B cell (primary cell): ENCODE measurements around the gene TIAL1. TPM values are rescaled to one million over a fixed set of nuclear protein-coding genes. Genes with fewer than 3 reads are reported as not detected.
A peak's percentile ranks its signal among the peaks of the same experiment; 100 is the strongest.

Source experiments
- ATAC-seq: fragments of 200-7000 bp; cut with Tn5 transposase; one replicate; pipeline ENCODE4 v1.10.0; 2021; ENCODE audit warnings: low read depth, mild to moderate bottlenecking, moderate number of reproducible peaks, moderate library complexity
- CTCF ChIA-PET: fragments of 350-600 bp; sonication (Branson Sonifier 250); formaldehyde crosslinking; loops from one replicate; lab custom pipeline; 2021; ENCODE audit warnings: antibody characterized with exemption, inconsistent platforms; lab: Charles Lee
- POLR2A ChIA-PET: fragments of 350-600 bp; sonication (Branson Sonifier 250); formaldehyde crosslinking; loops from one replicate; lab custom pipeline; 2021; ENCODE audit warnings: antibody characterized with exemption; lab: Charles Lee
- DNase-seq: peaks from one replicate; pipeline ENCODE4 v3.0.0; 2013
- H2AFZ ChIP-seq: 2 replicates; pipeline ENCODE4 v1.6.1; 2012; ENCODE audit warnings: mild to moderate bottlenecking, low read depth, low read length; ENCODE audit not compliant: insufficient read depth, poor library complexity, severe bottlenecking
- H3K27ac ChIP-seq, 2 donors: 1 replicate in 1 of 2; 2 replicates in 1 of 2; pipeline ENCODE4 v1.5.1; 2012 to 2013; ENCODE audit warnings: low read length in 2 of 2, mild to moderate bottlenecking in 2 of 2, moderate library complexity in 1 of 2
- H3K27me3 ChIP-seq, 4 experiments: fragments of 200-600 bp in 1 of 4; sonication (generic) in 1 of 4; replicated peaks in 1 of 4; 1 replicate in 2 of 4; 2 replicates in 2 of 4; pipeline versions ENCODE4 v1.6.1 to v1.7.0; 2013 to 2016; ENCODE audit warnings: low read length in 3 of 4, mild to moderate bottlenecking in 2 of 4, mixed read lengths in 1 of 4, moderate library complexity in 1 of 4; ENCODE audit not compliant: insufficient read depth in 4 of 4, control insufficient read depth in 3 of 4; ENCODE audit errors: control extremely low read depth in 1 of 4
- H3K36me3 ChIP-seq, 2 experiments: replicated peaks in 1 of 2; 1 replicate in 1 of 2; 2 replicates in 1 of 2; pipeline versions ENCODE4 v1.6.1 to v1.7.1; 2013; ENCODE audit warnings: low read length in 1 of 2; ENCODE audit not compliant: insufficient read depth in 2 of 2, control insufficient read depth in 1 of 2; ENCODE audit errors: control extremely low read depth in 1 of 2, extremely low read depth in 1 of 2
- H3K4me1 ChIP-seq, 2 donors: fragments of 200-600 bp in 1 of 2; sonication (generic) in 1 of 2; 1 replicate in 1 of 2; 2 replicates in 1 of 2; pipeline versions ENCODE4 v1.5.1 to v1.6.1; 2013 to 2017; ENCODE audit warnings: low read length in 2 of 2; ENCODE audit not compliant: control insufficient read depth in 2 of 2, insufficient read depth in 2 of 2
- H3K4me2 ChIP-seq: replicated peaks from 2 replicates; pipeline ENCODE3; 2012; ENCODE audit warnings: mild to moderate bottlenecking, low read depth, low read length; ENCODE audit not compliant: poor library complexity, severe bottlenecking
- H3K4me3 ChIP-seq, 5 experiments: fragments of 200-600 bp in 1 of 5; sonication (generic) in 1 of 5; 1 replicate in 3 of 5; 2 replicates in 2 of 5; pipeline versions ENCODE4 v1.5.1 to v1.7.0; 2011 to 2016; ENCODE audit warnings: low read length in 4 of 5, mild to moderate bottlenecking in 4 of 5, low read depth in 2 of 5, control low read depth in 1 of 5, moderate library complexity in 1 of 5; ENCODE audit not compliant: insufficient read depth in 1 of 5; ENCODE audit errors: control extremely low read depth in 1 of 5, extremely low read depth in 1 of 5
- H3K79me2 ChIP-seq: fragments of 200-600 bp; sonication (generic); one replicate; pipeline ENCODE4 v1.6.0; 2016; ENCODE audit warnings: low read length; ENCODE audit not compliant: control insufficient read depth, insufficient read depth
- H3K9ac ChIP-seq: fragments of 200-600 bp; sonication (generic); 2 replicates; pipeline ENCODE4 v1.6.1; 2017; ENCODE audit warnings: mild to moderate bottlenecking, low read length, moderate library complexity
- H3K9me3 ChIP-seq, 3 donors: one replicate each; pipeline versions ENCODE4 v1.6.1 to v1.7.1; 2013; ENCODE audit warnings: low read length in 2 of 3; ENCODE audit not compliant: control insufficient read depth in 2 of 3, insufficient read depth in 1 of 3; ENCODE audit errors: control extremely low read depth in 1 of 3
- H4K20me1 ChIP-seq: 2 replicates; pipeline ENCODE4 v1.6.0; 2012; ENCODE audit warnings: mild to moderate bottlenecking, low read length; ENCODE audit not compliant: insufficient read depth, control insufficient read depth, poor library complexity, severe bottlenecking
- H3K27ac Mint-ChIP-seq: one replicate; pipeline ENCODE4 v1.8.0; 2021; ENCODE audit warnings: mixed read lengths
- H3K27me3 Mint-ChIP-seq: one replicate; pipeline ENCODE4 v1.8.0; 2021; ENCODE audit warnings: mixed read lengths
- H3K4me1 Mint-ChIP-seq: one replicate; pipeline ENCODE4 v1.8.0; 2021; ENCODE audit warnings: mixed read lengths
- H3K4me3 Mint-ChIP-seq: one replicate; pipeline ENCODE4 v1.8.0; 2021; ENCODE audit warnings: mixed read lengths
- H3K9me3 Mint-ChIP-seq: one replicate; pipeline ENCODE4 v1.8.0; 2022; ENCODE audit warnings: mixed read lengths; ENCODE audit not compliant: insufficient read depth
- EZH2 ChIP-seq: IDR thresholded peaks from 2 replicates; pipeline ENCODE4 v1.6.1; 2012; ENCODE audit warnings: borderline replicate concordance, low read depth, mild to moderate bottlenecking, moderate library complexity, low read length; ENCODE audit not compliant: insufficient read depth, poor library complexity, severe bottlenecking
- WGBS: methylation state at CpG from one replicate; pipeline ENCODE4 v1.1.5; 2013; ENCODE audit warnings: missing lambda C conversion rate; ENCODE audit not compliant: insufficient coverage; 5-methylcytosine and 5-hydroxymethylcytosine counted together
- intact Hi-C: fragments of 100-400 bp; cut with micrococcal nuclease; formaldehyde crosslinking; loops from one replicate; pipeline ENCODE4 v1.10.0; 2022
- polyA plus RNA-seq: library from polyadenylated mRNA; depleted of rRNA; stranded (reverse); fragments of >200 nt; gene quantifications from 2 replicates; pipeline ENCODE4 v1.2.3, GENCODE V29; 2012
- total RNA-seq, 2 donors: library from RNA; stranded (reverse); fragments of 120-200 nt in 1 of 2; gene quantifications; 1 replicate in 1 of 2; 2 replicates in 1 of 2; pipeline versions ENCODE4 v1.2.3 to v1.2.4, GENCODE V29; 2013 to 2022
- TF ChIP-seq, protein P1 (sequence below): fragments of 200-600 bp; IDR thresholded peaks from one replicate; pipeline ENCODE4 v1.8.0; 2022; ENCODE audit warnings: antibody characterized with exemption, mild to moderate bottlenecking

TIAL1 gene
- total and polyA plus RNA-seq, 2 donors (not counting 1 experiment from before 2014, with no cell fraction given): 98.5 to 159 TPM

DNA sequence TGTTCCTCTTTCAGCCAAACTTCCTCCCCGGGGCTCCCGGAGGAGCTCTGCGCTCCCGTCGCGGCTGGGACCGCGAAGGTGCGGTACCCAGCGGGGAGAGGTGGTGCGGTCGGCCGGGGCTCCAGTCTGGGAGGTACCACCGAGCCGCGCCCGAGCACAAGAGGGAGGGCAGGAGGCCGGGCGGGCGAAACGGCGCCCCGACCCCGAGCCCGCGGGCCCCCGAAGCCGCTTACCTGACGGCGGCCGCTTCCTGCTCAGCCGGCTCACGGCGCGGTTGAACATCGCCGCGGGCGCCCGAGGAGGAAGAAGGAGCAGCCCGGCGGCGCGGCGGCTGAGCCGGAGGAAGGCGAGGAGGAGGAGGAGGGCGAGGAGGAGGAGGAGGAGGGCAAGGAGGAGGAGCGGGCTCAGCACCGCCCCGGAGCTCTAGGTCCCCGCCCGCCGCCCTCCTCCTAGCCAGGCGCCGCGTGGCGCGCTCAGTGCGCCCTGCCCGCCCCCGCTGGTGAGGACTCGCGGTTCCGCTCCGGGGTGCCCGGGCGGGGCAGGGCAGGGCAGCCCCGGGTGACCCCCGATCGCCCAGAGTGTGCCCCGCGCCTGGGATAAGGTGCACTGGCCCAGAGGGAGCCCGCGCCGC, 54.3 kb downstream of the TIAL1 start, which contains the start of gene RGS10:
TSS of gene RGS10 (minus strand) at position 363 of the 631 bp plus-strand sequence. CDS start at position 282, 81 bp downstream.
- Histone ChIP-seq H2AFZ (peak within 1 kb of the TSS; percentile 84), H3K27me3 (peaks cover 0 to 2% (median 0%) of the 10 kb centered on the region in 4 experiments), H3K9ac (peak within 1 kb of the TSS; percentile 75), H3K4me2 (peak within 1 kb of the TSS; percentile 80), H3K4me3 (peak within 1 kb of the TSS; percentile 17 to 78 (median 67)), H4K20me1 (no peaks in the 10 kb centered on the region), H3K4me1 (peaks cover 11 to 27% of the 10 kb centered on the region in 2 donors), H3K9me3 (no peaks in the 10 kb centered on the region), H3K27ac (no peak within 1 kb of the TSS), H3K79me2 (peaks cover 14% of the 10 kb centered on the region), H3K36me3 (no peaks in the 10 kb centered on the region)
- ATAC-seq (peak; percentile 81), DNase-seq (peak; percentile 79)
- ChIA-PET POLR2A (interaction anchor here (3.1 kb wide), 1 partner anchor 25 kb away, joined by 10 read pairs; no protein-coding TSS in a partner anchor), CTCF (interaction anchor here (0.6 to 3.9 kb wide), 22 partner anchors 10 to 405 kb away, joined by 3 to 37 read pairs (median 5); partner anchors contain the start of gene GRK5)
- H3K4me1 Mint-ChIP-seq: peaks cover 36% of the 10 kb centered on the region
- H3K9me3 Mint-ChIP-seq: no peaks in the 10 kb centered on the region
- TF ChIP-seq EZH2: no peak
- TF ChIP-seq, protein P1, sequence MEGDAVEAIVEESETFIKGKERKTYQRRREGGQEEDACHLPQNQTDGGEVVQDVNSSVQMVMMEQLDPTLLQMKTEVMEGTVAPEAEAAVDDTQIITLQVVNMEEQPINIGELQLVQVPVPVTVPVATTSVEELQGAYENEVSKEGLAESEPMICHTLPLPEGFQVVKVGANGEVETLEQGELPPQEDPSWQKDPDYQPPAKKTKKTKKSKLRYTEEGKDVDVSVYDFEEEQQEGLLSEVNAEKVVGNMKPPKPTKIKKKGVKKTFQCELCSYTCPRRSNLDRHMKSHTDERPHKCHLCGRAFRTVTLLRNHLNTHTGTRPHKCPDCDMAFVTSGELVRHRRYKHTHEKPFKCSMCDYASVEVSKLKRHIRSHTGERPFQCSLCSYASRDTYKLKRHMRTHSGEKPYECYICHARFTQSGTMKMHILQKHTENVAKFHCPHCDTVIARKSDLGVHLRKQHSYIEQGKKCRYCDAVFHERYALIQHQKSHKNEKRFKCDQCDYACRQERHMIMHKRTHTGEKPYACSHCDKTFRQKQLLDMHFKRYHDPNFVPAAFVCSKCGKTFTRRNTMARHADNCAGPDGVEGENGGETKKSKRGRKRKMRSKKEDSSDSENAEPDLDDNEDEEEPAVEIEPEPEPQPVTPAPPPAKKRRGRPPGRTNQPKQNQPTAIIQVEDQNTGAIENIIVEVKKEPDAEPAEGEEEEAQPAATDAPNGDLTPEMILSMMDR: no peak
- H3K27ac Mint-ChIP-seq: peak within 1 kb of the TSS; percentile 85
- WGBS: under 1% methylated on average over 75 of the region's 76 CpGs
- H3K27me3 Mint-ChIP-seq: peaks cover 3% of the 10 kb centered on the region
- intact Hi-C loops: loop anchor here (1.0 to 5.0 kb wide), 6 partner anchors 54 to 975 kb away; partner anchors contain the start of gene TIAL1
- peak within 1 kb of the TSS; percentile 95 for H3K4me3 Mint-ChIP-seq
